Measurements from ENCODE around the gene LRRC75A. TPM values are rescaled to one million over a fixed set of nuclear protein-coding genes. Genes with fewer than 3 reads are reported as not detected.

LRRC75A gene
- total and polyA plus RNA-seq, 2 donors (not counting 1 experiment from before 2014, with no cell fraction given) = 0.64 to 3.1 TPM

DNA sequence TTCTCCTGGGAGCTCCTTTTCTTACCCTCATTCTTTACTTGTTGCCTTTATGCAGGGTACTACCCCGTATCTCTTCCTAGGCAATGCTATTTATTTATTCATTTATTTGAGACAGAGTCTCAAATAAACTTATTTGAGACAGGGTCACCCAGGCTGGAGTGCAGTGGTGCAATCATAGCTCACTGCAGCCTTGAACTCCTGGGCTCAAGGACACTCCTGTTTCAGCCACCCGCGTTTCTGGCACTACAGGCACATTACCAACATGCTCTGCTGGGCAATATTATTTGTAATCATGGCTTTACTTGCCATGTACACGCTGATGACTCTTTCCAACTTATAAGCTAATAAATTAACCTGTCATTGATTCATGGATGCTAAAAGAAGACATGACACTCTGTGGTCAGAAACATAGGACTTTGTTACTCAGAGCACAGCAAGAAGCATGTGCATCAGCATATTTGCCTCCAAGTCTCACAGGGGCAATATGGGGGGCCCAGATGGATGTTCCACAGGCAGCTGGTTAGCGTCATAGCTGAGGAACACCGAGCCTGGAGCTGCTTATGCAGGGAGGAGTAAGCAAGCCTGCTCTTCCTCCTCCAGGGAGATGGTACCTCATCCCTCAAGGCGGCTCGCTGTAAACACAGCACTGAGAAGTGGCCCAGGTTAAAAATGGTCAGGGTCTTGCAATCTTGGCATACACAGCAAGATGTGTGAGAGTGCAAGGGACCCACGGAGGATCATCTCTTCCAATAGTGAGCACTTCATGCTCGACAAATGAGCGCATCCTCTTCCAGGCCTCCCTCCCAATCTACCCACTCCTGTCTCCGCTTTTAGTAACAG lies 4.2 kb upstream of the LRRC75A start:
- Histone ChIP-seq H3K4me2 (ENCODE audit: extremely low read depth, insufficient read depth, low read length) (no peak overlapping the region), H2AFZ (ENCODE audit: low read length) (no peak overlapping the region), H3K4me3 (replicated peaks in 1 of 4; ENCODE audit: control extremely low read depth in 1 of 4, insufficient read depth in 1 of 4, low read depth in 3 of 4, low read length in 4 of 4) (no peak overlapping the region), H3K36me3 (ENCODE audit: control insufficient read depth, insufficient read depth, low read length) (no peaks in the 10 kb centered on the region), H3K27me3 (ENCODE audit: control insufficient read depth, insufficient read depth, low read length) (peaks cover 26% of the 10 kb centered on the region), H3K9me3 (ENCODE audit: control insufficient read depth, insufficient read depth, low read depth, low read length) (no peaks in the 10 kb centered on the region), H3K4me1 (ENCODE audit: control insufficient read depth, extremely low read depth, insufficient read depth, low read length) (no peaks in the 10 kb centered on the region), H4K20me1 (ENCODE audit: control insufficient read depth, extremely low read depth, insufficient read depth, low read length) (no peaks in the 10 kb centered on the region), H3K79me2 (ENCODE audit: control insufficient read depth, insufficient read depth, low read length) (no peaks in the 10 kb centered on the region), H3K27ac (ENCODE audit: insufficient read depth, low read length) (no peak overlapping the region), H3K9ac (ENCODE audit: insufficient read depth, low read length) (no peak overlapping the region)
- DNase-seq (ENCODE audit: low read depth in 2 of 2) = no peak
- no peak for TF ChIP-seq EZH2 (IDR thresholded peaks at IDR 0.05; ENCODE audit: low read length, missing control alignments)
- no peak for TF ChIP-seq CTCF (conservative IDR thresholded peaks at IDR 0.05 in 1 of 2, IDR thresholded peaks at IDR 0.05 in 1 of 2; ENCODE audit: low read depth in 1 of 2, low read length in 2 of 2)

GRCh38 chr17:16495561-16495960 lies 3.6 kb upstream of the LRRC75A start:
- H3K4me3 ChIP-seq (replicated peaks in 1 of 4; ENCODE audit: control extremely low read depth in 1 of 4, insufficient read depth in 1 of 4, low read depth in 3 of 4, low read length in 4 of 4) = no peak overlapping the region
- no peaks in the 10 kb centered on the region for H3K36me3 ChIP-seq (ENCODE audit: control insufficient read depth, insufficient read depth, low read length)
- no peak overlapping the region for H3K9ac ChIP-seq (ENCODE audit: insufficient read depth, low read length)
- H3K27me3 ChIP-seq (ENCODE audit: control insufficient read depth, insufficient read depth, low read length) = peaks cover 32% of the 10 kb centered on the region
- H3K4me1 ChIP-seq (ENCODE audit: control insufficient read depth, extremely low read depth, insufficient read depth, low read length) = no peaks in the 10 kb centered on the region
- no peaks in the 10 kb centered on the region for H3K9me3 ChIP-seq (ENCODE audit: control insufficient read depth, insufficient read depth, low read depth, low read length)
- no peak for TF ChIP-seq CTCF (conservative IDR thresholded peaks at IDR 0.05 in 1 of 2, IDR thresholded peaks at IDR 0.05 in 1 of 2; ENCODE audit: low read depth in 1 of 2, low read length in 2 of 2)
- TF ChIP-seq EZH2 (IDR thresholded peaks at IDR 0.05; ENCODE audit: low read length, missing control alignments) = no peak
- no peaks in the 10 kb centered on the region for H3K79me2 ChIP-seq (ENCODE audit: control insufficient read depth, insufficient read depth, low read length)
- no peak overlapping the region for H3K4me2 ChIP-seq (ENCODE audit: extremely low read depth, insufficient read depth, low read length)
- H2AFZ ChIP-seq (ENCODE audit: low read length) = no peak overlapping the region
- DNase-seq (ENCODE audit: low read depth in 2 of 2) = no peak
- no peaks in the 10 kb centered on the region for H4K20me1 ChIP-seq (ENCODE audit: control insufficient read depth, extremely low read depth, insufficient read depth, low read length)
- H3K27ac ChIP-seq (ENCODE audit: insufficient read depth, low read length) = no peak overlapping the region

DNA sequence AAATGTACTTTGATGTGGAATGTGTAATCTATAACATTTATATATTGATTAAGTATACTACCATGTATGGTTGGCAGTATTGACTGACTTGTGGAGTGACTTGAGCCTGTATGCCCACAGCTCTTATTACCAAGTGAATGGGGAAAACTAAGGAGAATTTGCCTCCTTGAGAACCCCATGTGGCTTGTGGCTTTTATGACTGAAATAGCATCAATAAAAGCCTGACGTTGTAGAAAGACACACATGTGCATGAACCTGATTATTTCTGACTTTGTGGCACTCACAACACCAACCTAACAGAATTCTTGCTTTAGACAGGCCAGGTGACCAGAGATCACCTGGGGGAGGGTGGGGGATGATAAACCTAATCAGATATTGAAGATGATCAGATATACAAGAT lies 2.1 kb upstream of the LRRC75A start:
- no peak overlapping the region for H3K27ac ChIP-seq (ENCODE audit: insufficient read depth, low read length)
- no peak for DNase-seq (ENCODE audit: low read depth in 2 of 2)
- no peak overlapping the region for H3K4me3 ChIP-seq (replicated peaks in 1 of 4; ENCODE audit: control extremely low read depth in 1 of 4, insufficient read depth in 1 of 4, low read depth in 3 of 4, low read length in 4 of 4)
- no peak for TF ChIP-seq CTCF (conservative IDR thresholded peaks at IDR 0.05 in 1 of 2, IDR thresholded peaks at IDR 0.05 in 1 of 2; ENCODE audit: low read depth in 1 of 2, low read length in 2 of 2)
- no peak for TF ChIP-seq EZH2 (IDR thresholded peaks at IDR 0.05; ENCODE audit: low read length, missing control alignments)
- H2AFZ ChIP-seq (ENCODE audit: low read length) = no peak overlapping the region
- no peaks in the 10 kb centered on the region for H4K20me1 ChIP-seq (ENCODE audit: control insufficient read depth, extremely low read depth, insufficient read depth, low read length)
- H3K4me2 ChIP-seq (ENCODE audit: extremely low read depth, insufficient read depth, low read length) = no peak overlapping the region
- H3K9ac ChIP-seq (ENCODE audit: insufficient read depth, low read length) = no peak overlapping the region
- peaks cover 32% of the 10 kb centered on the region for H3K27me3 ChIP-seq (ENCODE audit: control insufficient read depth, insufficient read depth, low read length)
- H3K36me3 ChIP-seq (ENCODE audit: control insufficient read depth, insufficient read depth, low read length) = no peaks in the 10 kb centered on the region
- no peaks in the 10 kb centered on the region for H3K79me2 ChIP-seq (ENCODE audit: control insufficient read depth, insufficient read depth, low read length)
- H3K4me1 ChIP-seq (ENCODE audit: control insufficient read depth, extremely low read depth, insufficient read depth, low read length) = no peaks in the 10 kb centered on the region
- H3K9me3 ChIP-seq (ENCODE audit: control insufficient read depth, insufficient read depth, low read depth, low read length) = no peaks in the 10 kb centered on the region
